ENCODE measurements around the gene ATG13.

DNA sequence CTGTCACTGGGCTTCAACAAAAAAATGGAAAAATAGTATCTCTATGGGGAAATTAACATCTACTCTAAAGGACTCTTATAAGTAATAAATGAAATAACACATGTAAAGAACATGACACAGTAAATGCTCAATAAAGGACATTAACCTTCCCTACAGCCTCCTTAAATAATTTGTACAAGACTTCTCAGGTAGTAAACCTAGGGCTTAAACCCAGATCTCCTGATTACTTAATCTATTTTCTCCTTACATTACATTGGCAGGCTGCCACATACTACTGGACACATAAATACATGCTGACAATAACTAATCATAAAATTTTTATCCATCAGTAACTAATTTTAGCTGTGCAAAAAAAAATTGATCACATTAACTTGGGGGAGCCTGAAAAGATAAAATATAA lies 28.4 kb upstream of the ATG13 start:
- TF ChIP-seq POLR2A (IDR thresholded peaks at IDR 0.05) = no peak
- no peak for TF ChIP-seq CTCF (IDR thresholded peaks at IDR 0.05)

Data from right lobe of liver (tissue), 4 donors.